ENCODE results near the gene RRP15.

RRP15 gene

DNA sequence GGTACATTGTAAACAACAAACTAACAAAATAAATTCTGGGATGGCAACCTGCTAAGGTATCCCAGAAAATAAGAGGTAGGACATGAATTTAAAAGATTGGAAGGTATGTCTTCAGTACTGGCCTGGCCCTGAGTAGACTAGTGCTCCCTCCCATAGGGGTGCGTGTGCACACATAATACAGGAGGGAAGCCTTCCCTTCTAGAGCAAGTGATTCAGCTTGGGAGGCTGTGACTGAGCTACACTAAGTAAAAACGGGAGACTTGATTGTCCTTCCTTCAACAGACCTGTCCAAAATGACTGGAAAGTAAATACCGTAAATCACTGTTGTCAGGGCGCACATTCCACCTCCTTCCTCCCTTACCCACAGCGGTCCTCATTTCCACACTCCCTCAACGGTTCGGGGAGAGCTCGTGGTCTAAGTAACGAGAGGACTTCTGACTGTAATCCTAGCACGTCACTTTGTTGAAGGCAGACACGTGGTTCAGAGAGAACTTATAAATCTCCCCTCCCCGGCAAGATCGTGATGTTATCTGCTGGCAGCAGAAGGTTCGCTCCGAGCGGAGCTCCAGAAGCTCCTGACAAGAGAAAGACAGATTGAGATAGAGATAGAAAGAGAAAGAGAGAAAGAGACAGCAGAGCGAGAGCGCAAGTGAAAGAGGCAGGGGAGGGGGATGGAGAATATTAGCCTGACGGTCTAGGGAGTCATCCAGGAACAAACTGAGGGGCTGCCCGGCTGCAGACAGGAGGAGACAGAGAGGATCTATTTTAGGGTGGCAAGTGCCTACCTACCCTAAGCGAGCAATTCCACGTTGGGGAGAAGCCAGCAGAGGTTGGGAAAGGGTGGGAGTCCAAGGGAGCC lies 60.0 kb downstream of the RRP15 start, which contains the start of gene TGFB2:
Gene TGFB2, plus strand, starts transcription at position 523 of the 859 bp plus-strand sequence. CDS start 1,366 bp downstream, outside the sequence.
- DNase-seq: no peak

DNA sequence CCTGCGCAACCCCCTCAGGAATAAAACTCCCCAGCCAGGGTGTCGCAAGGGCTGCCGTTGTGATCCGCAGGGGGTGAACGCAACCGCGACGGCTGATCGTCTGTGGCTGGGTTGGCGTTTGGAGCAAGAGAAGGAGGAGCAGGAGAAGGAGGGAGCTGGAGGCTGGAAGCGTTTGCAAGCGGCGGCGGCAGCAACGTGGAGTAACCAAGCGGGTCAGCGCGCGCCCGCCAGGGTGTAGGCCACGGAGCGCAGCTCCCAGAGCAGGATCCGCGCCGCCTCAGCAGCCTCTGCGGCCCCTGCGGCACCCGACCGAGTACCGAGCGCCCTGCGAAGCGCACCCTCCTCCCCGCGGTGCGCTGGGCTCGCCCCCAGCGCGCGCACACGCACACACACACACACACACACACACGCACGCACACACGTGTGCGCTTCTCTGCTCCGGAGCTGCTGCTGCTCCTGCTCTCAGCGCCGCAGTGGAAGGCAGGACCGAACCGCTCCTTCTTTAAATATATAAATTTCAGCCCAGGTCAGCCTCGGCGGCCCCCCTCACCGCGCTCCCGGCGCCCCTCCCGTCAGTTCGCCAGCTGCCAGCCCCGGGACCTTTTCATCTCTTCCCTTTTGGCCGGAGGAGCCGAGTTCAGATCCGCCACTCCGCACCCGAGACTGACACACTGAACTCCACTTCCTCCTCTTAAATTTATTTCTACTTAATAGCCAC lies 60.7 kb downstream of the RRP15 start:
- peak; percentile 18 for DNase-seq

DNA sequence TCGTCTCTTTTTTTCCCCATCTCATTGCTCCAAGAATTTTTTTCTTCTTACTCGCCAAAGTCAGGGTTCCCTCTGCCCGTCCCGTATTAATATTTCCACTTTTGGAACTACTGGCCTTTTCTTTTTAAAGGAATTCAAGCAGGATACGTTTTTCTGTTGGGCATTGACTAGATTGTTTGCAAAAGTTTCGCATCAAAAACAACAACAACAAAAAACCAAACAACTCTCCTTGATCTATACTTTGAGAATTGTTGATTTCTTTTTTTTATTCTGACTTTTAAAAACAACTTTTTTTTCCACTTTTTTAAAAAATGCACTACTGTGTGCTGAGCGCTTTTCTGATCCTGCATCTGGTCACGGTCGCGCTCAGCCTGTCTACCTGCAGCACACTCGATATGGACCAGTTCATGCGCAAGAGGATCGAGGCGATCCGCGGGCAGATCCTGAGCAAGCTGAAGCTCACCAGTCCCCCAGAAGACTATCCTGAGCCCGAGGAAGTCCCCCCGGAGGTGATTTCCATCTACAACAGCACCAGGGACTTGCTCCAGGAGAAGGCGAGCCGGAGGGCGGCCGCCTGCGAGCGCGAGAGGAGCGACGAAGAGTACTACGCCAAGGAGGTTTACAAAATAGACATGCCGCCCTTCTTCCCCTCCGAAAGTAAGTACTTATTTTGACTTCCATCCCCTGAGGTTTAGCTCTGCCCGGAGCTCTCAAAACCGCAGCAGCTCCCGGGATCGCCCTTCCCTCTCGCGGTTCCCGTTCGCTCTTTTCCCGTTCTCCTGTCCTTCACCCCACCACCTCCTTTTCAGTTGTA lies 61.5 kb downstream of the RRP15 start:
- no peak for DNase-seq

DNA sequence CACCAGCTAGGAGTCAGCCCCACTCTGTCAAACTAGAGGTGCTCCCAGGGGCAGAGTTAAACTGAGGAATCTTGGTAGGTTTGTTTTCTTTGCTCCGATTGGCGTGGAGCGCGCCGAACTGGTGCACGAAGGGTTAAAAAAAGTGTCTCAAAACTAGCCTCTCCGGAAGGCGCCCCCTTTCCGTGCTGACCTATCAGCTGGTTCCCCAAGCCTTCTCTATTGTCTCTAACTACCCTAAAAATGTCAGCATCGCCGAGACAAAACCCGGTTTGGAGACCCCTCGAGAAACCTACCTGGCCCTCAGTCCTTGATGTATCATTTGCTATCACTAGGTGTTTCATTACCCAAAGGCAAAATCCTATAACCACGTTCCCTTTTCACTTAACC lies 62.2 kb downstream of the RRP15 start:
- no peak for DNase-seq

DNA sequence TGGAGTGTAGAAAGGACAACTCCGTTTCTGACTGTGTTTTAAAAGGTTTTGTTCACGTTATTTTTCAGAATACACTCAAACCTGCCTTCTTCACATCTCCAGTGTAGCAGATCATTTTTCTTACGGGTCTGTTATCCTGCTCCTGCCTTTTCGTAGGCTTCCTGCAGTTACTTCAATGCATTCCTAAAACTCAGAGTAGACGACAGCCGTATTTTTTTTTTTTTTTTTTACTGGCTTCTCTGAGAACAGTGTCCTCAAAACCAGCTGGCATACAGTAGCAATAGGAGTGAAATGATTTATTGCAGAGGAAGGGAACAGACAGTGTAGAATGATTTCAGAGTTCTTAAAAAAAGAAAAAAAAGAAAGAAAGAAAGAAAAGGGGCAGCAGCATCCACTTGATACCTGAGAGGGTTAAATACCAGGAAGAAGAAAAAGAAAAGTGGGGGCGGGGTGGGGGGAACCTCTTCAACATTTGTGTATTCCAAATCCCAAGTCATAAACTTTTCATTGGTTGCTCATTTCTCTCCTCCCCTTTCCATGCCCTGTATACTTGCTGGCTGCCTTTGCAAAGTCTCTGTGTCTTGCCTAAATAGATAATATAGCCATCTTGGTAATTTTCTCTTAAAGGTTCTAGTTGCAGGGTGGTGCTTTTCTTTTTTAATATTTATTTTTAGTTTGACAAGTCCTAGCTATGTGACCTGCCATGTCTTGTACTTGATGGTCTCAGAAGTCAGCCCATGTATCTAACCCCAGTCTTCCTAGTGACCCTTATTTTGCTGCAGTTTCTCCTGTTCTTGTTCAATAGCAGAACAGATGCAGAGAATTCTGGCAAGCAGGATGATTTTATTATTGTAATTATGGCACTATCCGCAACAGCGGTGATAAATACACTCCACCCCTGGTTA lies 62.9 kb downstream of the RRP15 start:
- DNase-seq: no peak

DNA sequence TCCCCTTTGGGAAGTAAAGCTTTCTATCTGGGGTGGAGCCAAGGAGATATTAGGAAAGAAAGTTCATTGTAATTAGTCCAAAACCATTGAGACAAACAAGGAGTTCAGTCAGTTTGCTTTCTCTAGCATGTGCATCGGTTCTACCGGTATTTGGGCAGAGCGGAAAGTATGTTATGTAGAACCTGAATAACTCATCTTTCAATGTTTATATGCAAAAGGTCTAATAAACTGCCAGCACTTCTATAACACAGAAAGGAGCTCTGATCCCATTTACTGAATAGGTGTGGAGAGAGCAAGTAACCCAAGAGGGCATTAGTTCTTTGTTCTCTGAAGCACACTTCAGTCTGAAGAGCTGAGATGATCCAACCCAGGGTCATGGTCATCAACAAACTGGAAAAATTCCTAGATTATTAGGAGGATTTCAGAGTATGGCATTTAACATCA lies 63.6 kb downstream of the RRP15 start:
- no peak for DNase-seq

DNA sequence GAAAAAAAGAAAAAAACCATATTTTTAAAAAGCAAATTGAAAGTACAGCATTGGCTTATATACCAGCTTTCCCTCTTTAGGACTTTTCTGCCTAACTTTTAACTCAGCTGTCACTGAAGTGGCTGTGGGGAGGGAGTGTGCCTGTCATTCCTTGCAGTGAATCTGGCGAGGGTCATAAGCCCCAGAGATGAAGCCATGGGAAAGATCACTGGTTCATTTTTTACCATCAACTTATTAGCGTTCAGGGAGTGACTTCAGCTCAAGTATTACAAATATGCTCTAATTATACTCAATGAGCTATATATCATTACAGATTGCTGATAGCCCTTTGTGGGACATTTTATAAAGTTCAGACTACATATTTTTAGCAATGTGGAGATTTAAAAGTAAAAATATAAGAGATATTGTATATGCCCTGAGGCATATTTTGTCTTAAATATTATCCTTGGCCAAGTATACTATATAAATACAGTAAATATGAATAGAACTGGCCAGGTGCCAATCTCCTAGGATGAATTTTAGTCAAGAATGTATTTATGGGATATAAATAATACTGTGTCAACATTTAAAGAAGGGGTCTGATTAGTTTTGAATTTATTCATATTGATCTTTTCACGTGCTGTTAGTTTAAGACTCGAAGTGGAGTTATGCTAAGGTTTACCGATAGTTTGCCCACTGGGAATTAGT lies 64.4 kb downstream of the RRP15 start:
- no peak for DNase-seq

DNA sequence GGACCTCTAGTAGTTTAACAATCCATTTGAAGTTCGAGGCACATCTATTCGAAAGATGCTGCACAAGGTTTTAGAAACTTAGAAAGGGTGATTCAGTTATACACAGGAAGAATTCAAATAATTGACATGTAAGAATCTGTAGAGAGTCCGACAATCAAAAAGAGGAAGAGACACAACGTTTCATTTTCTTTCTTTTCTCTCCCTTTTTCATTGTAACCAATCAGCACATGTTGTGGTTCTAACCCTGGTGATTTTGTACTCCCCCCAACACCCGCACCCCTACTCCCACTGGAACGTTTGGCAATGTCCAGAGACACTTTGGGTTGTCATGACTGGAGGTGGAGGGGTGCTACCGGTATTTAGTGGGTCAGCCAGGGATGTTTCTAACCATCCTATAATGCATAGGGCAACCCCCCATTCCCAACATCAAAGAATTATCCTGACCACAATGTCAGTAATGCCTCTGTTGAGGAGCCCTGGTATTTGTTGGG lies 65.0 kb downstream of the RRP15 start:
- no peak for DNase-seq

DNA sequence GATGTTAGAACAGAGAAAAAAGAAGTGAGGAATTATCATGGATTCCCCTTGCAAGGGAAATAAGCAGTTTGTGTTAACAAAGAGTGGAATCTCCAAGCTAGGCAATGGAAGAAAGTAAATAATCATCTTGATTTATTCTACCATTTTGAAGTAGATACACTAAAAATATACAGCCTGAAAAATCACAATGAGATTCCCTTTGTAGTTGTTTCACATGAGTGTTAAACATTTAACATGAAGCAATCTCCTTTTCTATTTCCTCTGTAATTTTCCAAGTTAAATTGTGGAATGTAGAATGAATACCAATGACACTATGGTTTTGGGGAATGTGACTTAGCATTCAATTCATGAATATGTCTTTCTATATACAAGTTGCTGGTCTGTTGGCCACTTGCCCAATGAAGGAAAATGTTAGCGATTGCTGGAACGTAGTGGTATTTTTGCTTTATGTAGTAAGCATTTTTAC lies 65.7 kb downstream of the RRP15 start:
- DNase-seq: no peak

DNA sequence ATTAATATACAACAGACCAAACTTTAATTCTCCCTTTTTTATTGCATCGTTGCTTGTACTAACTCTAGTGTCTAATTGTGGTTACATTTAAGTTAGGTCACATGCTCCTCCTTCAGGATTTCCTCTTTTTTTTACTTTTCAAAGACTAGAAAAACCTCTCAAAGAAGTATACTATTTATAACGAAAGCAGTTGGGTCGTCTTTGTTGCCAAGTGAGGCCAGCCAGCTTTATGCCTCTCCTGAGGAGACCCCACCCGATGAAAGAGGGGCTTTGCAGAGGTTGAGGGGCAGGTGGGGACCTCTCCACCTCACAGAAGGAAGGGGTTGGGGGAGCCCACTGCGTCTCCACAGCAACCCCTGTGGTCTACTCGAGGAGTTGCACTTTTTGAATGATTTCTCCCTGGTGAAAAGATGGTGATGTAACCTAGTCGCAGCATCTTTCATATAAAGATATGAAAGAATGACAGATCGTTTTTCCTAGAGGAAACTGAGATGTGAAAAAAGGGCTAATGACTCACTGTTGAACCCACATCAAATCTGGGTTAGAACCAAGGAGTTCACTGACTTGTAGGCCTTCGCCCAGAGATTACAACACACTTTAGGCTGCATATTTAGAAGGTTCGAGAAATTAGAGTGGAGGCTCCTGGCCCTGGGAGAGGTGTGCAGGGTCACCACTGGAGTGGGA lies 66.4 kb downstream of the RRP15 start:
- DNase-seq: no peak

DNA sequence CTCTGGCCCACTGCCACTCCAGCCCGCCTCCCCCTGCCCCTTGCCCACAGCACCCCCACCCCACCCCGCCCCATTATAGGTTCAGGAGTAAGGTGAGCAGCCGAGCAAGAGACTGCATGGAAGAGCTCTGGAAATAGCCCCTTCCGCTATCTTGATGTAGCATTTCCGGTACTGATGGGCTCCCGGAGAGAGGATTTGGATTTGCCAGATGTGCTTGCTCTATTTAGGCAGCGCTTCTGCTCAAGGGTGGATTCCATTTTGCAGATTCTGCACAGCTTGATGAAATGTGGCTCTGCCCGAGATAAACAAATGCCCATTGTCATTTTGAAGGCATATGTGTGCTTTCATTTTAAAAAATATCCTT lies 67.0 kb downstream of the RRP15 start:
- no peak for DNase-seq

DNA sequence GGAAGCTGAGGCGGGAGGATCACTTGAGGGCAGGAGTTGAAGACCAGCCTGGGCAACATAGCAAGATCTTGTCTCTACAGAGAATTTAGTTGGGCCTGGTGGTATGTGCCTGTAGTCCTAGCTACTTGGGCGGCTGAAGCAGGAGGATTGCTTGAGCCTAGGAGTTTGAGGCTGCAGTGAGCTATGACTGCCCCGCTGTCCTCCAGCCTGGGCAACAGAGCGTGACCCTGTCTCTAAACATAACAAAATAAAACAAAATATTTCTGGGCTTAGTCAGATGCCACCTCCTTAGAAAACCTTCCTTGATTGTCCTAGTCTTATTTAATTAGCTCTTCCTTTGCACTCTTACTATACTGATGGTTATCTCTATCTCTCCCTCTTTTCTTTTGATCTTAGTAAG lies 68.6 kb downstream of the RRP15 start:
- no peak for DNase-seq

DNA sequence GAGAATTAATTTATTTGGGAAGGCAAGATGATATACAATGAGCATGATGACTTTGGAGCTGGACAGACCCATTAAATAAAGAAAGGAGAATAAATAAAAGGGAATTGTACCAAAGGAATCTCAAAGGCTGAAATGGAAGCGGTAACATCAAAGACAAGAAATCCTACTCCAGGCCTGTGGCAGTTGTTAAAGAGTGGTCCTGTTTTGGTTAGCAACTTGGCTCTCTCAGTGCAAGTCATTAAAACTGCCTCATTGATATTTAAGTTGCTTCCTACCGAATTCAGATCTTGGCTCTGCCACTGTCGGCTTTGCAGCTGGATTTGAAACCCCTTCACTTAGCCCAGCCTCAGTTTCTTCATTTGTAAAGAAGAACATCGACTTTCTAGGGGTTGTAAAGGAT lies 70.2 kb downstream of the RRP15 start:
- no peak for DNase-seq

DNA sequence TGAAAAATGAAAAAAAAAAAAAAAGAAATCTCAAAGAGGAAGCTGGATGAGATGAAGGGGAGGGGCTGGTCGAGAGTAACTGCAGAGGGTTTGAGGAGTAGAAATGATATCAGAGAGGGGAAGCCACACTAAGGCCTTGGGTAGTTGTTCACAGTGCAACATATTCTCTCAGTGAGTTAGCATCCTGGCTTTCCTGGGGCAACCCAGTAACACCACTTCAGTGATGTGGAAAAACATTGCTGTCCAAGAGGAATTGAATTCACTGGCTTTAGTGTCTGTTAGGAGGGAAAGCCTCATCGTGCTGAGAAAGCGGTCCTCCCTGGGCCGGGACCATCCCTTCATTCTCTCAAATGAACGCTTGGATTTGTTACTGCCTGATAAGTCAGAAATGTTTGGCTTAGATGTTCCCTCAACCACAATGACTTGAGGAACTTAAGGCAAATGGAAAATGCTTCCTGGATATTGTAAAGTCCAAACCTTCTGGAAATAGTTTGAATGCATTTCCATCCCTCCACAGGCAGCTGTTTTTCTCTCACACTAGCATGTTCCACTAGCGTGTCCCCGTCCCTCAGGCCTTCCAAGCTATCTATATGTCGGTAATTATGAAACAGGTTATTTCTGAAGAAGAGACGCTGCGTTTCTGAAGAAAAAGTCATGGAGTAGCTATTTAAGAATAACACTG lies 72.3 kb downstream of the RRP15 start:
- no peak for DNase-seq

DNA sequence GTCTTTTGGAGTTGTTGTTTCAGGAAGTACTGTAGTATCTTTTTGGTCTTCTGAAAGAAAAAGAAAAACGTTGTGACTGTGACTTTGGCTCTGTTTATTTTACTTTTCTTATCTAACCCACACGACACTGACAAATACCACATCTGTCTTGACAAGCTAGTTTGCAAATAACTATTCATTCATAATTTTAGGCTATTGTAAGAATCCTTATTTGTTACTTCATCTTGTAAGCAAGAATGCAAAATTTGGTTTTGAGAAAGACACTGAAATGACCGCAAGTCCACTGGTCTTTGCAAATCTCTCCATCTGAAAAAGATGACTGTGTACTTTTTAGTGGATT lies 72.8 kb downstream of the RRP15 start:
- DNase-seq: no peak

DNA sequence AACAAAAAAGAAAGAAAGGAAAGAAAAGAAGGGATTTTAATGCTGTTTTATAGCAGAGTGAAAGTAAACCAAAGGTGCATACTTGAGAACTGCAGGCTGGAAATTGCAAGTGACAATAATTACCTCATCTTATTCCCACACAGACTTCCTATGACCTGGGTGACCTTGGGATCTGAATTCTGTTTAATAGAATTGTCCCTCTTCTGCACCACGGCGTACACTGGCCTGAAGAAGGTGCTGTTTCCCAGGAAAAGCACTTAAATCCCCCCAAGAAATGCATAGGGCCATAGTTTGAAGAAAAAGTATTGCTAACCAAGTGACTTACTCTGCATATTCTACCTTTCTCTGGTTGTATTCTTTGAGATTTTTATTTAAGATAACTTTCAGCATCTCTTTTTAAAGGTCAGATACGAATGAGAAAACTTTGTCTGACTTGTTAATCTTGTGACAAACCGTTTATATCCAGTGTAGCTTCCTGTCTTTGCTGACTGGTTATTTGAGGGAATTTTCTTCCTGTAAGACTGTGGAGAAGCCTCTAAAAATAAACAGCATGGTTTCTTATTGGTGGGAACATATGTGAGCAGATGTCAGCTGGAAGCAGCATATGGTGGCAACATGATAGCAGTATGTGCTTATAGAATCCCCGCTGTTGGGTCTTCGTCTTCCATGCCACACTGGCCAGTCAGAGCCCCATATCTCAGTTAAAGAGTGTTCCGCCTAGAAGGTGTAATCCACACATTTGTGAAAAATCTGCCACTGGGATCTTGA lies 76.4 kb downstream of the RRP15 start:
- no peak for DNase-seq

DNA sequence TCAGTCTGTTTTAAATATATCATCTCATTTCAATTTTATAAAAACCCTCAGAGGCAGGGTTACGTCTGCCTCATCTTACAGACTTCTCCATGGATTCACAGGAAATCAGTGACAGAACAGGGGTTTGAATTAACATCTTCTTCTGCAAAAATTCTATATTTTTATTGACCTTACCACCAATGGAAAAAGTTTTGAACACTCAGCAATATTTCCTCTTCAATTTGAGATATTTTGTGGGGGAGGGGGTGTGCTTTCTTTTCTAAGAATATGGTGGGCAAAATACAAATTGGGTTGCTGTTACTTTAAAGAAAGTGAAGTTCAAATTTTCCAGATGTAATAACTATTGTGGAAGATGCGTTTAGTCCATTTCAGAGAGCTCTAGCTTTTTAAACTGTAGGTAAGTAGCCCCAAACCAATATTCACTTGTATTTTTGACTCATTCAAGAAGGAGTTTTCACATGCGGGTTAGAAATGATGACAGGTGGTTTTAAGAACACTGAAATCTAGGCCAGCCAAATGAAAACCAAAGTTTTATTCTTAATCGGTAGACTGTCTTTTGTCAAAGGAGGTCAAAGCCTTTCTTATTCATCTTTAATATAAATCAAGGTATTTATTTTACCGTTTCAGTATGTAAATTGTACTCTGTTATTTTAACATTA lies 77.5 kb downstream of the RRP15 start:
- DNase-seq: no peak

DNA sequence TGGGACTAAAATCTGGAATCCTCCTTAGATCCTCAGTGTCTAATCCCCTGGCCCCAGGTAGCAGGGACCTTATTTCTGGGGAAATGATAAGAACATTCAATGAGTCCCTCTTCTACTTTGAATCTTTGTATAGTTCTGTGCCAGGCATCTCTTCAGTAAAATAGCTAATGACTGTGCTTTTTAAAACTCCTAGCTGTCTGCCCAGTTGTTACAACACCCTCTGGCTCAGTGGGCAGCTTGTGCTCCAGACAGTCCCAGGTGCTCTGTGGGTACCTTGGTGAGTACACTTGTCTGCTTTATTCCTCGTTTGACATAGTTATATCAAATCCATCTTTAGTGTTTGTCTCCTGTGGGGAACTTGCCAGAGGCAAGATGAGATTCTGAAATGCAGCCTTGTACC lies 78.0 kb downstream of the RRP15 start:
- no peak for DNase-seq

Measured in activated gamma-delta T cell treated with Interleukin-2 at 50 U/mL for 16 hours (primary cell).